Activated CD8-positive, alpha-beta memory T cell treated with anti-CD3 and anti-CD28 coated beads, Interleukin-2, amount 50 U/mL, for 48 hours (primary cell): ENCODE measurements around the gene CACNA2D1.

Experiments used
- DNase-seq: peaks from one replicate; pipeline ENCODE4 v3.0.0-alpha.2; 2020

CACNA2D1 gene

GRCh38 chr7:82443547-82444219 lies at the start of gene CACNA2D1:
Gene CACNA2D1 (minus strand): TSS chr7:82443777.
- peak; percentile 42 for DNase-seq

- no peak for DNase-seq
Measured at GRCh38 chr7:82481499-82482097, 38.0 kb upstream of the CACNA2D1 start.

DNA sequence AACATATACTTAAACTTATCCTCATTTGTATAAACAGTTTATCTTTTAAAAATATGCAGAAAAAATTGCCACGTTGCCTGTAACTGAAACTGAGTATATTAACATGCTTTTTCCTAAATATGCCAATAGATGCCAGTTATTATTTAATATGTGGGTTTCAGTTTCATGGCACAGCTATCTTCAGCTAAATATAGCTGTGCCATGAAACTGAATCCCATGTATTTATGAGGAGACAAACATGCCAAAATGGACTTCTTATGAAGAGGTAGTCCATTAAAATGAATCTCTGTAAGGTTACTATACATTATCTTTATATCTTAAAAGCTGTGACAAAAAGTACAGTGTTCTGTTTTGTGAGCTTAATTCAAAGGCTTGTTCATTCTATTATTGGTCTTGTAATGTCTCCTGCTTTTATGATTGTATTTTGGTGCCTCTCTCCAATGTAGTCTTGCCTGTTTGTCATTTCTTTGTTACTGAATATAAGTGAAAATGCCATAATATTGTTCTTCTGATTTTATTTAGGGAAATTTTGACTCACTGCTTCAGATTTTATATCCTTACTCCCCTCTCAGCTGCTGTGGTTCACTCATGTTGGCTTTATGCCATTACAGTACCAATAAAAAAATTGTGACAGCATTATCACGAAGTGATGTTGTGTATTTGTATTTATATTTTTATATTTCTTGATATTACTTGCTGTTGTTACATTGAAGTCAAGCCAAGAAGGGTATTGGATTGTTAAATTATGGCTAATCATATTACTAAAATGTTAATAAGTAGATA lies 34.3 kb upstream of the CACNA2D1 start:
- no peak for DNase-seq

DNA sequence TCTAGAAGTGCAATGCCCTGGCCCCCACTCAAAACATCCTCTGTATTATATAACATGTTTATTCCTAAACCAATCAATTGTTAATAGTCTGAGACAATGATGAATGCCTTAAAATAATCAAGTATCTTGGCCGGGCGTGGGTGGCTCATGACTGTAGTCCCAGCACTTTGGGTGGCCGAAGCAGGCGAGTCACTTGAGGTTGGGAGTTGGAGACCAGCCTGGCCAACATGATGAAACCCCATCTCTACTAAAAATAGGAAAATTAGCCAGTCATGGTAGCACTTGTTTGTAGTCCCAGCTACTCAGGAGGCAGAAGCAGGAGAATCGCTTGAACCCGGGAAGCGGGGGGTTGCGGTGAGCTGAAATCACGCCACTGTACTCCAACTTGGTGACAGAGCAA lies 29.4 kb upstream of the CACNA2D1 start:
- DNase-seq: no peak

DNA sequence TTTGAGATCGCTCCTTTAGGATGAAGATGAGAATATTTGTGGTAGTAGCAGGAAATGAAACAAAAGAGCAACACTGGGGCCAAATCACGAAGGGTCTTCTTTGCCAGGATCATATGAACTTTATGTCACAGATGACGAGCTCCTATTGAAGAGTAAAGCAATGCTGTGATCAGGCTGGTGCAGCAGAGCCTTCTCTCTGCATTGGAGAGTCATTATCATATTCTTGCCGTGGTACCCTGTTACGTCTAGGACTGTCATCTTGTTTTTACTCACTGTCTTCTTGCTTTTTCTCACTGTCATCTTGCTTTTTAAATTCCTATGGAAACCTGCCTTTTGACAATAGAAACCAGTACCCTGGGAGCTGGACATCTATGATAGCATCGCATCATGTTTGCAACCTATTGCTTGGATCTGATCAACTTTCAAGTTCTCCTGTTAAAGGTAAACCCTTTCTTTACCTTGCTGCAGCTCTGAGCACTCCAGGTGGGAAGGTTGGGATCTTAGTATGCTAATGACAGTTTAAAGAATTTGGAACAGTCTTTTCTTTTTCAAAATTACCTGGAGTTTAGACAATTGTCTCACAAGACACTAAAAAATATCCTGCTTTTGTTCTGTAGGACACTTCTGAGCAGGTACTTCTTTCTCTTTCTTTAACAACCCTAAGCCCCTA lies 27.9 kb upstream of the CACNA2D1 start:
- DNase-seq: no peak

- DNase-seq: no peak
Measured at GRCh38 chr7:82469207-82469606, 25.6 kb upstream of the CACNA2D1 start.

DNA sequence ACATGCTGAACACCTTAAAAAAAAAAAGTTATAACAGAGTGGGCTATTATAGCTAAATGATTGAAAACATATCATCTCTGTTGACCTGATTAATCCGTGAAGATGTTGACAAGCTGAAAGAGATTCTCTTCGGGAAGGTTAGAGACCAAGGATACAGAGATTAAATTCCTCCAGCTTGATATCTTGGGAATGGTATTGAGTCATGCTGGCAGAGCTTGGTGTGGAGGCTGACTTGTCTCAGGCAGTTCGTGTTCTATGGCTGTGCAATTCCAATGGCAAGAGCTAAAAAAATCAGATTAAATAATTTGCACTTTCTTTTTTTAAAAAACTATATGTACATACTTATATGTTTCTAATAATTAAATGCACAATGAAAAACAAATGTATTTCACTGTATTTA lies 24.9 kb upstream of the CACNA2D1 start:
- DNase-seq: no peak

GRCh38 chr7:82467020-82467419 lies 23.4 kb upstream of the CACNA2D1 start:
- no peak for DNase-seq

DNA sequence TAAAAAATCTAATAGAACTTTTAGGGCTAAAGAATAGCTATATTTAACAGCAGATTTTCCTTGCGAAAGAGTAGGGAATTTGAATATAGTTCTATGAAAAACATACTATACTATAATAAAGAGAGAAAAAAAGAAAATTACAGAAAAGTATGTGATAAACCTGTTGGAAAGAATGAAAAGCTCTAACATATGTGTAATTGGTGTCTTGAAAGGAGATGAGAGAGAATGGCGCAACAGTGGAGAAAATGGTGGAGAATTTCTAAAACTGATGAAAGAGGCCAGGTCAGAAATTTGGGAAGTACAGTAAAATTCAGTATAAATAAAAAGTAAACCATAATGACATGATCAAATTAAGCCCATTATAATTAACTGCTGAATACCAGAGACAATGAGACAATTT lies 20.8 kb upstream of the CACNA2D1 start:
- DNase-seq: no peak

GRCh38 chr7:82455295-82455694 lies 11.7 kb upstream of the CACNA2D1 start:
- no peak for DNase-seq

DNA sequence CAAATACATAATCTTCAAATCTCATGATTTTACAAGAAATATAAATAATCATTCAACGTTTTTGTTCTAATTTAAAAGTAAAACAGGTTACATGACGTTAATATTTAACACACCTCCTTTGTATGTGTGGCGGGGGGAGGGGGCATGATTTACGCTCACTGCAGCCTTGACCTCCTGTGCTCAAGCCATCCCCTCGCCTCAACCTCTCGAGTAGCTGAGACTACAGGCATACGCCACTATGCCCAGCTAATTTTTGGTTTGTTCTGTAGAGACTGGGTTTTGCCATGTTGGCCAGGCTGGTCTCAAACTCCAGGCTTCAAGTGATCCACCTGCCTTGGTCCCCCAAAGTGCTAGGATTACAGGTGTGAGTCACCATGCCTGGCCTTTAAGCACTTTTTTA lies 7.2 kb upstream of the CACNA2D1 start:
- no peak for DNase-seq

DNA sequence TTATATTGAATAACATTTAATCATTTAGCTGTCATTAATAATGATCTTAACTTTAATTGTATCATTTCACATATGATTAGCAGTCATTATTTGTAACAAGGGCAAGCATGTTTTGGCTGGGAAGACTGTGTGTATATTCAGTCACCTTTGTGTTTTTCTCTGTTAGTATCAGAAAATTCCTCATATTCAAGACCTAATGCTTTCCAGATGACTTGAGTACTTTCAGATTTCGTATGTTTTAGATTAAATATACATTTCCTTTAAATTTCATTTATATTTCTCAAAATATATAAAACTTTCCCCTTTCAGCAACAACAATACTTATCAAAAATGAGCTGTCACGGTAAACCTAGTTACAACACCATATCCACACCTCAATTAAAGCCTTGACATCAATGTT lies 6.3 kb upstream of the CACNA2D1 start:
- no peak for DNase-seq

- no peak for DNase-seq
Measured at GRCh38 chr7:82446897-82447296, 3.3 kb upstream of the CACNA2D1 start.

- DNase-seq: no peak
Measured at GRCh38 chr7:82445271-82445670, 1.7 kb upstream of the CACNA2D1 start.

DNA sequence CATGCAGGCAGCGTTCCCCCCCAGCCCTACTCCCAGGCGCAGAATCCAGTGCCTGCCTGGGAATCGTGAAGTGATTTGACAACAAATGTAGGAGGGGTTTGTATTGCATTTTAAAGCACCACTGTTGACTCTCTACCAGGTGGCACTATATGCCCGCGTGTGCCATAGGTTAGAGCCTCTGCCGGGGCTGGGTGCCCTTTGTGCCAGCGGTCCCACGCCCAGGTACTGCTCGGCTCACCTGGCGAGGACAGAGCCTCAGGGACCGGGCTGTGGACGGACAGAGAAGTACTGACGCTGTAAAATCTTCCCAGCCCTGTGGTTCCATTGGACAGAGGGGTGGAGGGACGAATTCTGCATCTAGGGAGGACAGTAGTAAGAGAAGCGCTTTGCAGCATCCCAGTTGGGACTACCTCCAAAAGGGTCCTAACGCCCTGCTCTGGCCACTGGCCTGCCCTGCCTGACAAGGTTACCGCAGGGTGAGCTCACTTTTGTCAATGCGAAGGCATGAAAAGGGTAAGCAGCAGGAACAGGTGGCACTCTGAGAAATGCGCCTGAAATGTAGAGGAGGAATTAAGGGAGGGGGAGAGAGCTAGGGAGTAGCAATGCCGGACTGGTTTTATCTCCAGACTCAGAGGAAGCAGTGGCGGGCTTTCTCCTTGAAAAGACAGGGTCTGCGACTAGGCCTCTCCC lies 788 bp upstream of the CACNA2D1 start:
- no peak for DNase-seq

GRCh38 chr7:82443036-82443546 lies 486 bp downstream of the CACNA2D1 start:
- DNase-seq: peak; percentile 51

GRCh38 chr7:82442492-82443035 lies 1.0 kb downstream of the CACNA2D1 start:
- peak; percentile 40 for DNase-seq

DNA sequence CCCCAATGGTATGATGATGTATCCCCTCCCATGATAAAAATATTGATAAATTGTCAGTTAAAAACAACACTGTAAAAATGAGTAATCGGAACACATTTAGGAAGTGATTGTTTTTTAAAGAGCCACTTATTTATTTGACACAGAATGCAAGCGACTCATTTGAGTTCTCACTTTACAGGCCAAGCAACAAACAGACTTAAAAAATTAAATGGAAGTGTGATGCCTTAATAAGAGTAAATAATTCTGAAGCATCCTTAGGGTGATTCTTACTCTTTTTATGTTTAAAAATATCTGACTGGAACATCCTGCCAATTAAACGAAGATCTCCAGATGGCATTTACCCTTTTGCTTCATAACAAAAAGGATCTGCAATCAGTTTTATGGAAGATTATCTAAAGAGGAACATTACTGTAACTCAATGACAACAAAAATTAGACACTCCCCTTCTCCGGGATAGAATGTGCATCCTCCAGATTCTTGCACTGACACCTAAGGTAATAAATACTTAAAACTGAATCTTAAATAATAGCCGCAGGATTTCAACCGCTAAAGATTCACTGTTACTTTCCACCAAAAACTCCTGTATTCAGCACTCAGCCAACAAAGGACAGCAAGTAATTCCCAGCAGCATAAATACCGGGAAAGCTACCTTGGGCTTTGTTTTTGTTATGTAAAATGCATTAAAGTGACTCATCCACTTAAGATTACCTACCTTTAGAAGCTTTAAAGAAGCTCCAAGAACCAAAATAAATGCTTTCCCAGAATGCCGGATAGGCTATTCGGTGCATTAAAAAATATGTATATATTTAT lies 1.7 kb downstream of the CACNA2D1 start:
- DNase-seq: no peak

DNA sequence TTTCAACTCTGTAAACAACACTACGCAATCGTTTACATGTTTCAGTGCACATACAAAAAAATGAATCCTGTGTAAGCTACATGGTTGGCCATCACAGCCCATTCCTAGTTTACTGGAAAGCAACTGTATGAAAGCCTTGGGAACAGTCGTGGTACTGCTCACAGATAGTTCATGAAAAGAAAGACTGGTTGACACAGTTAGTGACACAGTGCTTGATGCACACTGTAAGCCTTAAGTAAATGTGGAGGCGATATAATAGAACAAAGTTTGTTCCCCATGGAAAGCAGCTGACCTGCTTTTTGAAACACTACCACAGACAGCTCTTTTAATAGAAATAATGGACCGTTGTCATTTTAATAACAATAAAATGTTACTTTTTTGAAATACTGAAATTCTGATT lies 5.1 kb downstream of the CACNA2D1 start:
- no peak for DNase-seq

DNA sequence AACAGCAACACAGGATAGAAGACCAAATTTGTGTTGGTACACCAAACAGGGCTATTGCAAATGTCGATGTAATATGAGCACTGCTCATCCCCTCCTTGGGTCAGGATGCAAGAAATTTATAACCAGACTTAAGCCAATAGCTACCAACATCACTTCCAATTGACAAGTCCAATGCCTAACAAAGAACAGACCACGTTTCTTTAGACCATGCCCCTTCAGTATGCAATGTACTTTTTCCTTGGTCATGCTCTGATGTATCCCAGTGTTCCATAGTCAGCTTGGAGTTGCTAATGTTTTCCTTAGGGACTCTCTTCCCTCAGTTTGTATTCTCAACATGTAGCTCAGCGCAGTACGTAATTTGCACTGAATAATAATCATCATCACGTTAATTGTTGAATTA lies 7.8 kb downstream of the CACNA2D1 start:
- DNase-seq: no peak

GRCh38 chr7:82434275-82435022 lies 9.1 kb downstream of the CACNA2D1 start:
- no peak for DNase-seq
